GM12875 (cell line): ENCODE measurements around the gene ABCA12.

Experiments used
- H3K4me3 ChIP-seq: one replicate; pipeline ENCODE4 v1.5.1; 2011; ENCODE audit warnings: low read depth, low read length, control low read depth
- CTCF ChIP-seq: IDR thresholded peaks from 2 replicates; pipeline ENCODE4 v1.5.1; 2011; ENCODE audit warnings: low read depth, mild to moderate bottlenecking, control low read depth, inconsistent platforms, low read length, moderate library complexity, borderline replicate concordance; ENCODE audit not compliant: insufficient read depth

ABCA12 gene

DNA sequence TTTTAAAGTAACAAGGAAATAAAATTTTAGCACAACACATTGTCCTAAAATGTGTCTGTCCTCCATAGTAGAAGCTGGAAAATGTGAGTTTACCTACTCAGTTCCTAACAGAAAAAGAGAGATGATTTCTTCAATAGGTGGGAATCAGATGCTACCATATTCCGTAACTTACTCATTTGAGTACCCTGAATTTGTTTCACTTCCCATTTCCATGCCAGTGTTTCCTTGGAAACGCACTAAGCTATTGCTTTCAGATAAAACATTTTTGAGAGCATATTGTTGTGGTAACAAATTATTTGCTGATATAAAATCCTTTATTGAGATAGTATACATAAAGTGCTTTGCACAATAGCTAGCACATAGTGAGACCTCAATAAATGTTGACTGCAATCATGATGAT is 191.5 kb downstream of the ABCA12 start:
- H3K4me3 ChIP-seq, result no peak overlapping the region
- TF ChIP-seq CTCF, result no peak

GRCh38 chr2:214934006-214934405 is 204.4 kb downstream of the ABCA12 start:
- H3K4me3 ChIP-seq, result no peak overlapping the region
- TF ChIP-seq CTCF, result no peak

GRCh38 chr2:214904634-214905033 is 233.8 kb downstream of the ABCA12 start:
- TF ChIP-seq CTCF, result no peak
- H3K4me3 ChIP-seq, result no peak overlapping the region

DNA sequence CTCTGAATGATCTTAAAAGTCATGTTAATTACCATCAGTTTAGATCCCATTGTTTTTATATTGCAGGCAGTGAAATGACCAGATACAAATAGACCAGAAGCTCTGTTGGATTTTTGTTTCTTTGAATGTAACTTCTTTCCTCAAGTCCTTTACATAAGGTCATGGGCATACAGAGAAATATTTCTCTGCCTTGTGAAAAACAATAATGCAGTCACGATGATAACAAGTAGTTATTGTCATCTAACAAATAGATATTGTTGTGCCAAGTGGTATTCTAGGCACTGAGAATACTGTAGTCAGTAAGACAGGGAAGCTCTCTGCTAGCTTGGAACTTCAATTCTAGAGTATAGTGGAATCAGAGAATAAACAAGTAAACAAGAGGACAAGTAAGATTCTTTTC is 234.2 kb downstream of the ABCA12 start:
- TF ChIP-seq CTCF, result no peak

GRCh38 chr2:214902286-214902685 is 236.1 kb downstream of the ABCA12 start:
- no peak overlapping the region for H3K4me3 ChIP-seq
- no peak for TF ChIP-seq CTCF

More for the DNA sequence above, 234.2 kb downstream of the ABCA12 start:
- H3K4me3 ChIP-seq, result no peak overlapping the region

GRCh38 chr2:214899751-214900150 is 238.7 kb downstream of the ABCA12 start:
- TF ChIP-seq CTCF, result no peak
- no peak overlapping the region for H3K4me3 ChIP-seq

GRCh38 chr2:214896274-214896673 is 242.2 kb downstream of the ABCA12 start:
- H3K4me3 ChIP-seq, result no peak overlapping the region
- no peak for TF ChIP-seq CTCF
